GM18498 (cell line): Measurements from ENCODE around the gene SHISA6.

Experiments used
- ATAC-seq: cut with Tn5 transposase; IDR thresholded peaks from one replicate; pipeline ENCODE4 v1.9.1; 2021; ENCODE audit warnings: mild to moderate bottlenecking, moderate library complexity; ENCODE audit not compliant: unreplicated experiment

Gene SHISA6

GRCh38 chr17:11511696-11512095, 270.7 kb downstream of the SHISA6 start:
- ATAC-seq, result no peak

GRCh38 chr17:11514565-11514964, 273.6 kb downstream of the SHISA6 start:
- ATAC-seq, result no peak

DNA sequence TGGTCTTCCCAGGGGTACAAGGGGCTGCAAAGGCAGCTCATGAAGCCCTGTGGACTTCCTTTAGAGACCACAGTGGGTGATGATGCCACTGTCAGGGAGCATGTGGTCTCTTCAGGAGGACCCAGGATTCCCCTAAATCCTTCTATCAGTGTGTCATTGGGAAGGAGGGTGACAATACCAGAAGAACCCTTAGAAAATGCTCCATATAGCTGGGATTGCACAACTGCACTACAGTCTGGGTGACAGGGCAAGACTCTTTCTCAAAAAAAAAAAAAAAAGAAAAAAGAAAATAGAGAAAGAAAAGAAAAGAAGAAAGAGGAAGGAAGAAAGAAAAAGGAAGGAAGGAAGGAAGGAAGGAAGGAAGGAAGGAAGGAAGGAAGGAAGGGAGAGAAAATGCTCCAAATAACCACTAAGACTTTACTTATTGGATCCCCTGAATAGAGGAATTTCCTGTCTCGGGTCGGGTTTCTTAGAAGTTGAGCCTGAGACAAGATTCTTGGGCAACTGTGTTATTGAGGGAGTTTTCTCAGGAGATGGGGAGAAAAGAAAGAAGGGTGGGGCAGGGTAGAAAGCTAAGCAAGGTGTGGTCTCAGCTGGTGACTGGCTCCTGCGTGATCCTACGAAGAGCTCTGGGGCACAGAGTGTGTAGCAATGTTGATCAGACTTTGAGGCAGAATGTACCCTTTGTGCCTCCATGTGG, 274.1 kb downstream of the SHISA6 start:
- no peak for ATAC-seq

DNA sequence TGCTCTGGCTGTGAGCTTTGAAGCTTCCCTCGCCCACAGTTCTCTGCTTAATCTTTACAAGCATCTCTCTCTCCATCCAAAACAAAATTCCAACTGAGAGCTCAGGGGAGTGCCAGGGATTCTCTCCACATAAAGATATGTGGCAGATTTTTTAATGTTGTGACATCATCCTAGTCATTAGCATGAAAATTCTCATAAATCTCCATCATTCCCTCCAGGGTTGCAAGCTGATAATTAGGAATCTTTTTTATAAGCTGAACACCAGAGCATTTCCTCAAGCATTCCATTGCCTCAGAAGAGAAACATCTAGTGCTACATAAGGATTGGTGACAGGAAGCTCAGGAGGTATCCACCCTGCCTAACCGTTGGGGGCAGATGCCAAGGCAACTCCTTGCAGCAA, 274.9 kb downstream of the SHISA6 start:
- no peak for ATAC-seq

DNA sequence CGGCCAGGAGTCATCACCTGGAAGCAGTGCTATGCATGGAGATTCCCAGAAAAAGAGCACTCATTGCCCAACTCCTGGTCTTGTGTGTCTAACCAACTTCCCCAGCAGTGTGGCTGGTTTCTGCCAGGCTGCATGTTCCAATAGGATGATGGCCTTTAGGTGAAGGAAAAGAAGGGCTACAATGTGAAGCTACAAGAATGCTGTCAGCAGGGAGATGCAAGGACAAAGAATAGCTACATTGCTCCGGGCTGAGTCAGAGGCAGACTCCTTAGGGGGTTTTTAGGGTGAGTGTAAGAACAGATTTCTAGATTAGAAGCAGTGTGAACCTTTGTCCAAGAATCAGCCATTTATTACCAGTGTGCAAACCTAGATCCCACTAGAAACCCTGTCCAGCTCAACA, 294.2 kb downstream of the SHISA6 start:
- no peak for ATAC-seq

- ATAC-seq, result no peak
Measured at GRCh38 chr17:11538366-11538765, 297.4 kb downstream of the SHISA6 start.

GRCh38 chr17:11539637-11540036, 298.6 kb downstream of the SHISA6 start:
- no peak for ATAC-seq

GRCh38 chr17:11545002-11545401, 304.0 kb downstream of the SHISA6 start:
- ATAC-seq, result no peak

DNA sequence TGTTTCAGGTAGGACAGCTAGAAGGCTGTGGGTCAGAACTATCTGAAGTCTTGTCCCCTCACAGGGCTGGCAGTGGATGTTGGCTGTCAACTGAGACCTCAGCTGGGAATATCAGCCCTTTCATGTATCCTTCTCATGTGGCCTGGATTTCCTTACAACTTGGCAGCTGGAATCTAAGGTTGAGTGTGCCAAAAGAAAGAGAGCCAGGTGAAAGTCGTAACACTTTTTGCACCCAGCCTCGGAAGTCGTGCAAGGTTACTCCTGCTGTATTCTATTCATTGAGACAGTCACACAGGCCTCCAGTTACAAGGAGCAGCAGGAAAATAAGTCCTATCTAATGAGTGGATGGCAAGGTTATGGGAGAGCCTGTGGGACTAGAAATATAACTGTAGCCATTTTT, 304.7 kb downstream of the SHISA6 start:
- no peak for ATAC-seq

- ATAC-seq, result no peak
Measured at GRCh38 chr17:11547853-11548252, 306.8 kb downstream of the SHISA6 start.

DNA sequence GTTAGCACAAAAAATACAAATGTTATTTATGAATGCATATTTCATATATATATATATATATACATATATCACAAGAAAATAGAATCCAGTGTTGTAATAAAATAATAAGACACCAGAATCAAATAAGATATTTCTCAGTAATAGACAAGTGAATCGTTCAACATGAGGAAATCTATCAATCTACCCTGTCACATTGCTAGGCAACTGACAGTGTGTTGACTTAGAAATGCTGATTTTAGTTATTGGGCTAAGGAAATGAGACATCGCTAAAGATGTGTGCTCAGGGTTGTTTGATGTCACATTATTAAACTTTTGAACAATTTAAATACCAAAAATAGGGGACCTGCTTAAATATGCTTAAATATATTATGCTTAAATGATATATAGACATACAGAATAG, 307.4 kb downstream of the SHISA6 start:
- ATAC-seq, result no peak

DNA sequence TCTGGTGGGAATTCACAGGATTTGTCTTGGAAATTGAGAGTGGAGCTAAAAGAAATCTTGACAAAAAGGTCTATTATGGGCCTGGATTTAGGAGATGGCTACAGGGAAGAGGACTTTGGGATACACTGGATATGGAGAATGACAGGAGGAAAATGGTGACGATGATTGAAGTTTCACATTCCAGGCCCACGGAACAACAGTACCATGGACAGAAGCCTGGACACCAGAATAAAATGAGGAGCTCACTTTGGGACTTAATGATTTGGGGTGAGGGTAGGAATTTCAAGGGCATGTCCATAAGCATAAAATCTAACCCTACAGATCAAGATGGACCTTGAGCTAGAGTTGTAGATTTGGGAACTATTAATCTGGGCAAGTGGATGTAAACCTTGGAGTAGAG, 309.4 kb downstream of the SHISA6 start:
- no peak for ATAC-seq

GRCh38 chr17:11551442-11551841, 310.4 kb downstream of the SHISA6 start:
- ATAC-seq, result no peak

GRCh38 chr17:11553135-11553534, 312.1 kb downstream of the SHISA6 start:
- ATAC-seq, result no peak

DNA sequence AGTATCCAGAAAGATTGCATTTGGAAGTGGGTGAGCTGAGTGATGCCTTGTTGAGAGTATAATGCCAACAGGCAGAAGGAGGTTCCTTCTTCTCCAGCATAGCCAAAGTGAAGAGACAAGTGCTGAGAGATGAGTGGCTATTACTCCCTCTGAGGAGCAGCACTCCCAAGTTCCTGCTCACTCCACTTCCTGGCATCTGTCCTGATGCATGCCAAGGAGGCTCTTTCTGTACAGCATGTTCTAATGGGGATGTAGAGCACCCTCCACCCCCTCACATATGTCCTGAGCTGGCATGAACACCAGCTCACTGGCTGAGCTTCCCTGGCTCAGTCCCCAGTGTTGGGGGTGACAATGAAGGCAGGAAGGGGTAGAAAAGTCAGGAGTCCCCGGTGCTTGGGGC, 313.0 kb downstream of the SHISA6 start:
- no peak for ATAC-seq

GRCh38 chr17:11554542-11554941, 313.5 kb downstream of the SHISA6 start:
- no peak for ATAC-seq

DNA sequence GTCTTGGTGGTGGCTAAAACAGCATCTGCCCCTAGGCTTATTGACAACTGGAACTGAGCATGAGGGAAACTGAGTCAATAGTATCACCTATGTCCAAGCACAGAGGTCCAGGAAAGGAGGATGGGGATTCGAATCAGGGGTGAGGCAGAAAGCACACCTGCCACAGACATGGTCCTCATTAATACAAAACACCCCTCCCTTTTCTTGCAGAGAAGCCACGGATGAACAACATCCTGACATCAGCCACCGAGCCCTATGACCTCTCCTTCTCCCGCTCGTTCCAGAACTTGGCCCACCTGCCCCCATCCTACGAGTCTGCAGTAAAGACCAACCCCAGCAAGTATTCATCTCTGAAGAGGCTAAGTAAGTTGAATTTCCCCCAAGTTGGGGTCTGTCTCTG, 314.5 kb downstream of the SHISA6 start:
- no peak for ATAC-seq

DNA sequence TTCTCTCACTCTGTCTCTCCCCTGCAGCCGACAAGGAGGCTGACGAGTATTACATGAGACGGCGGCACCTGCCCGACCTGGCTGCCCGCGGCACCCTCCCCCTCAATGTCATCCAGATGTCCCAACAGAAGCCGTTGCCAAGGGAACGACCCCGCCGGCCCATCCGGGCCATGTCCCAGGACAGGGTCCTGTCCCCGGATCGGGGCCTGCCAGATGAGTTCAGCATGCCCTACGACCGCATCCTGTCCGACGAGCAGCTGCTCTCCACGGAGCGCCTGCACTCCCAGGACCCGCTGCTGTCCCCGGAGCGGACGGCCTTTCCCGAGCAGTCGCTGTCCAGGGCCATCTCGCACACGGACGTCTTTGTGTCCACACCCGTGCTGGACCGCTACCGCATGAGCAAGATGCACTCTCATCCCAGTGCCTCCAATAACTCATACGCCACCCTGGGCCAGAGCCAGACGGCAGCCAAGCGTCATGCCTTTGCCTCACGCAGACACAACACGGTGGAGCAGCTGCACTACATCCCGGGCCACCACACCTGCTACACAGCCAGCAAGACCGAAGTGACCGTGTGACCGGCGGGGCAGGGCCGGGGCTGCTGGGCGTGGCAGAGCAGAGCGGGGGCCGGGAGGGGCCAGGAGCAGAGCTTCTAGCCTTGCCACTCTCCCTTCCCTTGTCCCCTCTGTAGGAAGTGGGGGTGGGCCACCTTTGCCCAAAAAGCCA, 316.9 kb downstream of the SHISA6 start:
- no peak for ATAC-seq

DNA sequence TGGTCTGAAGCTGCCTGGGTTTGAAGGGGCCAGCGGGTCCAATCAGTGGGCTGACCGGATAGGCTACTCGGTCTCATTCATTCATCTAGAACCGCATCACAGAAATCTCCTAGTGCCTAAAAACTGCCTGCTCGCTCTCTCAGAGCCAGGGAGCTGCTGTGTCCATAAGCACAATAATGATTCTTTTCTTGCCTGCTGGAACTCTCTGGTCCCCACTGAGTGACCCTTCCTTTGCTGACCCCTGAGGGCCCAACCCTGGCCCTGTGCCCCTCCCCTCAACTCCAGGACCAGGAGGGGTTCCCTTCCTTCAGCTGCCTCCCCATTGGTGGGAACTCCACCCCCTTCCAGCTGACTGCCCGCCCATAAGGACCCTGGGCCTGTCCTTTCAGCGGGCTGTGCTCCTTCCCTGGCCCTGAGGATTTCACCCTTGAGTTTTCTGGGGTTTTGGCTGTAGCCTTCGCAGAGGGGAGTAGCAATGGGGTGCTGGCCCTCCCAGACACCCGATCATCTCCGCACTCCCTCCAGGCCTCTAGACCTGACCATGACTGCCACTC, 317.7 kb downstream of the SHISA6 start:
- ATAC-seq, result no peak

DNA sequence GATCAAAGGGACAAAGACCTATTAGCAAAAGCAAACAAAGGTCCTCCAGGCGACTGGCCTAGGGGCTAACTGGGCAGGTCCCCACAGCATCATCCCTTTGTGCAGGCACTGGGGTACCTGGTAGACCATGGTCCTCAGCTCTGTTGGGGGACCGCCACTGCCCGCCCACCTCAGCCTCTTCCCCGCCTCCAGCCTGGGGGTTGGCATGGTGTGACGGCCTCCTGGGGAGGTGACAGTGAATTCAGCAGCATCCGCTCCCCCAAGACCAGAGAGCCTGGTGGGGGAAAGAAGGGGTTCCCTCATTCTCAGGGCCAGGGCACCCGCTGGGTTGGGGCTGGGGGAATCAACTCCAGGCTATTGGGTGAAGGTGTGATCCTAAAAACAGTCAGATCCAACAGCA, 318.6 kb downstream of the SHISA6 start:
- ATAC-seq, result no peak

- ATAC-seq, result no peak
Measured at GRCh38 chr17:11561281-11561680, 320.3 kb downstream of the SHISA6 start.

DNA sequence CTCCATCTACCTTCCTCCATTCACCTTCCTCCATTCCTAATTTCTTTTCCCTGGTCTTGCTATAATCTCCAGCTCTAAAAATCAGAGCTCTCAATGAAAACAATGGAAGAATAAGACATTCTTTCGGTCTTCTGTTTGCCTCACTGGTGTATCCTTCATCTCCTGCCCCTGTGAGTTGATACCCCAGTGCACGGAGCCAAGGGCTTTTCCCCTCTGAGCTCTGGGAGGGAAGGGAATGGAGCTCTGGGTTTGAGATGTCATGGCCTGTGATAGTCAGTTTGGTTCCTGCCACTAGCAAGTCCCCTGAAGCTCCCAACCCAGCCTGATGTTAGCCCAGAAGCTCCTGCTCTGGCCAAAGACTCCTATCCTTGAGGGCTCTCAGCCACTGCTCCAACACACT, 320.7 kb downstream of the SHISA6 start:
- no peak for ATAC-seq
